RWPE2 (cell line): ENCODE data around the gene RACK1.
A peak's percentile ranks its signal among the peaks of the same experiment; 100 is the strongest.

Experiments used
- ATAC-seq: fragments of 200-7000 bp; cut with Tn5 transposase; 3 replicates; pipeline ENCODE4 v1.9.1; 2021; ENCODE audit warnings: low read depth
- DNase-seq: peaks from one replicate; pipeline ENCODE4 v3.0.0-alpha.2; 2020; ENCODE audit warnings: low spot score
- H3K27ac ChIP-seq: fragments of 450-650 bp; 2 replicates; pipeline ENCODE4 v1.5.1; 2017; ENCODE audit warnings: mild to moderate bottlenecking; ENCODE audit not compliant: poor library complexity, severe bottlenecking
- H3K27me3 ChIP-seq: fragments of 250-450 bp; sonication (Bioruptor Pico); 2 replicates; pipeline ENCODE4 v1.5.1; 2021; ENCODE audit warnings: mild to moderate bottlenecking, moderate library complexity; ENCODE audit not compliant: insufficient read depth, poor library complexity, severe bottlenecking
- H3K36me3 ChIP-seq: fragments of 250-450 bp; sonication (Bioruptor Pico); 2 replicates; pipeline ENCODE4 v1.5.1; 2020; ENCODE audit warnings: low read depth, mild to moderate bottlenecking, moderate library complexity
- H3K4me1 ChIP-seq: fragments of 250-450 bp; sonication (Bioruptor Pico); 2 replicates; pipeline ENCODE4 v1.5.1; 2021; ENCODE audit warnings: mild to moderate bottlenecking, moderate library complexity; ENCODE audit not compliant: insufficient read depth, poor library complexity, severe bottlenecking
- H3K4me3 ChIP-seq: fragments of 250-450 bp; sonication (Bioruptor Pico); 2 replicates; pipeline ENCODE4 v1.5.1; 2021; ENCODE audit warnings: mild to moderate bottlenecking, moderate library complexity; ENCODE audit not compliant: severe bottlenecking
- H3K9me3 ChIP-seq: fragments of 250-450 bp; sonication (Bioruptor Pico); 2 replicates; pipeline ENCODE4 v1.5.1; 2021; ENCODE audit warnings: mild to moderate bottlenecking, moderate library complexity; ENCODE audit not compliant: severe bottlenecking
- CTCF ChIP-seq: fragments of 450-650 bp; IDR thresholded peaks from one replicate; pipeline ENCODE4 v1.5.1; 2017; ENCODE audit warnings: mild to moderate bottlenecking, moderate library complexity; ENCODE audit not compliant: poor library complexity, severe bottlenecking

The RACK1 gene

GRCh38 chr5:181207960-181208253 lies 35.8 kb downstream of the RACK1 start:
- peak overlapping the region; percentile 76 for H3K27ac ChIP-seq
- TF ChIP-seq CTCF: no peak

GRCh38 chr5:181207214-181207959 lies 36.3 kb downstream of the RACK1 start:
- peaks cover 12% of the 10 kb centered on the region for H3K4me1 ChIP-seq
- peaks cover 9% of the 10 kb centered on the region for H3K36me3 ChIP-seq
- DNase-seq: peak; percentile 83
- no peaks in the 10 kb centered on the region for H3K27me3 ChIP-seq
- ATAC-seq: peak; percentile 45
- H3K4me3 ChIP-seq: peak overlapping the region; percentile 67
- TF ChIP-seq CTCF: no peak
- peak overlapping the region; percentile 76 for H3K27ac ChIP-seq
- H3K9me3 ChIP-seq: no peaks in the 10 kb centered on the region

More at GRCh38 chr5:181207960-181208253, 35.8 kb downstream of the RACK1 start:
- no peak for DNase-seq
- peaks cover 5% of the 10 kb centered on the region for H3K36me3 ChIP-seq
- ATAC-seq: no peak
- H3K4me3 ChIP-seq: peak overlapping the region; percentile 67
- no peaks in the 10 kb centered on the region for H3K9me3 ChIP-seq
- peaks cover 12% of the 10 kb centered on the region for H3K4me1 ChIP-seq
- H3K27me3 ChIP-seq: no peaks in the 10 kb centered on the region

- Histone ChIP-seq H3K9me3 (no peaks in the 10 kb centered on the region), H3K4me1 (peaks cover 12% of the 10 kb centered on the region), H3K36me3 (peaks cover 9% of the 10 kb centered on the region), H3K4me3 (peak overlapping the region; percentile 67), H3K27me3 (no peaks in the 10 kb centered on the region), H3K27ac (peak overlapping the region; percentile 76)
- no peak for ATAC-seq
- no peak for DNase-seq
- TF ChIP-seq CTCF: no peak
Observed at GRCh38 chr5:181205761-181206649, 37.7 kb downstream of the RACK1 start.

- Histone ChIP-seq H3K27ac (peak within 1 kb of the TSS; percentile 76), H3K4me3 (peak within 1 kb of the TSS; percentile 67), H3K27me3 (no peaks in the 10 kb centered on the region), H3K4me1 (peaks cover 12% of the 10 kb centered on the region), H3K36me3 (peaks cover 13% of the 10 kb centered on the region), H3K9me3 (no peaks in the 10 kb centered on the region)
- DNase-seq (peak; percentile 84), ATAC-seq (peak; percentile 26)
- TF ChIP-seq CTCF: no peak
Observed at GRCh38 chr5:181204826-181205760, 38.6 kb downstream of the RACK1 start, which contains the start of gene TRIM7. TRIM7 (minus strand) TSS chr5:181205196; CDS start chr5:181205110, 86 bp downstream.
